Erythroblast (primary cell): ENCODE results near the gene MED13L.
"Not testable (repeated sequence)": the region's sequence is repeated elsewhere in the genome, so short reads cannot be mapped to it uniquely, and the experiment has no call there.

Experiments
- GATA1 ChIP-seq: IDR thresholded peaks from 2 replicates; pipeline ENCODE4 v1.6.1; 2011; ENCODE audit warnings: low read depth, mild to moderate bottlenecking, control low read depth, low read length, moderate library complexity
- POLR2A ChIP-seq: IDR thresholded peaks from 2 replicates; pipeline ENCODE4 v1.6.1; 2011; ENCODE audit warnings: mild to moderate bottlenecking, low read length

GRCh38 chr12:116283881-116284280, 6.4 kb upstream of the MED13L start:
- not testable (repeated sequence) for TF ChIP-seq POLR2A, GATA1
